HepG2 (cell line): ENCODE data around the gene YY1. TPM values are rescaled to one million over a fixed set of nuclear protein-coding genes. Genes with fewer than 3 reads are reported as not detected.

Experiments
- AGO2 ChIP-seq: fragments of 200-400 bp; formaldehyde crosslinking; optimal IDR thresholded peaks from 2 replicates; pipeline ENCODE3; 2017; ENCODE audit warnings: mild to moderate bottlenecking, low read depth, low read length, moderate library complexity
- CHD4 ChIP-seq: fragments of 200-600 bp; sonication (generic); IDR thresholded peaks from 2 replicates; pipeline ENCODE4 v1.7.0; 2017; ENCODE audit warnings: mild to moderate bottlenecking, low read length, borderline replicate concordance
- FOXM1 ChIP-seq: sonication (generic); formaldehyde crosslinking; IDR thresholded peaks from 2 replicates; pipeline ENCODE4 v1.5.0; 2020; ENCODE audit warnings: missing genetic modification reagents
- HES4 ChIP-seq: sonication (generic); formaldehyde crosslinking; IDR thresholded peaks from 2 replicates; pipeline ENCODE4 v1.9.0; 2021; ENCODE audit warnings: mild to moderate bottlenecking, missing genetic modification reagents, borderline replicate concordance
- IKZF4 ChIP-seq: sonication (generic); formaldehyde crosslinking; IDR thresholded peaks from 2 replicates; pipeline ENCODE4 v1.5.1; 2020; ENCODE audit warnings: borderline replicate concordance, mild to moderate bottlenecking, low read depth, missing genetic modification reagents; ENCODE audit errors: not compliant biosample characterization
- JARID2 ChIP-seq: sonication (generic); formaldehyde crosslinking; IDR thresholded peaks from 2 replicates; pipeline ENCODE4 v1.8.1; 2023; ENCODE audit warnings: missing genetic modification reagents, inconsistent platforms; ENCODE audit not compliant: insufficient replicate concordance
- LCORL ChIP-seq, 2 experiments: fragments of 450-650 bp in 1 of 2; sonication (generic) in 1 of 2; formaldehyde crosslinking in 1 of 2; IDR thresholded peaks; 2 replicates each; pipeline versions ENCODE4 v1.5.0 to v1.6.1; 2017 to 2020; ENCODE audit warnings: antibody characterized with exemption in 1 of 2, missing genetic modification reagents in 1 of 2
- NCOA1 ChIP-seq: sonication (generic); formaldehyde crosslinking; IDR thresholded peaks from 2 replicates; pipeline ENCODE4 v1.9.0; 2021; ENCODE audit warnings: missing genetic modification reagents
- NCOA2 ChIP-seq: sonication (generic); formaldehyde crosslinking; IDR thresholded peaks from 2 replicates; pipeline ENCODE4 v1.8.0; 2022; ENCODE audit warnings: inconsistent platforms
- NFE2L1 ChIP-seq: sonication (generic); formaldehyde crosslinking; IDR thresholded peaks from 2 replicates; pipeline ENCODE4 v1.4.0; 2020; ENCODE audit warnings: missing genetic modification reagents, mild to moderate bottlenecking, borderline replicate concordance
- RAD21 ChIP-seq: fragments of 450-650 bp; formaldehyde crosslinking; IDR thresholded peaks from 2 replicates; pipeline ENCODE4 v1.5.0; 2020; ENCODE audit warnings: mild to moderate bottlenecking
- RARA ChIP-seq: IDR thresholded peaks from 2 replicates; pipeline ENCODE4 v1.6.1; 2016; ENCODE audit warnings: missing genetic modification reagents, missing compliant biosample characterization
- REL ChIP-seq: sonication (generic); formaldehyde crosslinking; conservative IDR thresholded peaks from 2 replicates; pipeline ENCODE4 v1.8.0; 2022; ENCODE audit warnings: mild to moderate bottlenecking, missing genetic modification reagents, moderate library complexity
- RFX5 ChIP-seq: IDR thresholded peaks from 2 replicates; pipeline ENCODE4 v1.6.1; 2011; ENCODE audit warnings: low read depth, low read length, improper control_type of control experiment
- RXRA ChIP-seq: sonication (generic); formaldehyde crosslinking; IDR thresholded peaks from 2 replicates; pipeline ENCODE4 v1.5.1; 2020; ENCODE audit warnings: missing genetic modification reagents
- RXRB ChIP-seq: IDR thresholded peaks from 2 replicates; pipeline ENCODE4 v1.6.1; 2016; ENCODE audit warnings: borderline replicate concordance, missing genetic modification reagents, missing compliant biosample characterization
- SALL1 ChIP-seq: sonication (generic); formaldehyde crosslinking; IDR thresholded peaks from 2 replicates; pipeline ENCODE4 v1.8.0; 2022; ENCODE audit warnings: mild to moderate bottlenecking, missing genetic modification reagents
- SALL2 ChIP-seq: sonication (generic); formaldehyde crosslinking; IDR thresholded peaks from 2 replicates; pipeline ENCODE4 v1.8.1; 2023; ENCODE audit warnings: mild to moderate bottlenecking, missing genetic modification reagents, inconsistent platforms
- SMARCE1 ChIP-seq: fragments of 450-650 bp; IDR thresholded peaks from 2 replicates; pipeline ENCODE4 v1.6.1; 2017; ENCODE audit warnings: borderline replicate concordance
- YY1 ChIP-seq: IDR thresholded peaks from 2 replicates; pipeline ENCODE4 v1.6.1; 2011; ENCODE audit warnings: low read length, low read depth, moderate library complexity, mild to moderate bottlenecking; ENCODE audit not compliant: insufficient read depth, insufficient replicate concordance
- ZNF264 ChIP-seq: sonication (generic); formaldehyde crosslinking; IDR thresholded peaks from 2 replicates; pipeline ENCODE4 v1.4.0; 2020; ENCODE audit warnings: missing genetic modification reagents
- ZNF292 ChIP-seq: sonication (generic); formaldehyde crosslinking; IDR thresholded peaks from 2 replicates; pipeline ENCODE4 v1.8.1; 2022; ENCODE audit warnings: mild to moderate bottlenecking, low read depth, missing genetic modification reagents, borderline replicate concordance
- ZNF333 ChIP-seq: sonication (generic); formaldehyde crosslinking; IDR thresholded peaks from 2 replicates; pipeline ENCODE4 v1.4.0; 2020; ENCODE audit warnings: mild to moderate bottlenecking, missing genetic modification reagents, borderline replicate concordance
- ZNF350 ChIP-seq: sonication (generic); formaldehyde crosslinking; IDR thresholded peaks from 2 replicates; pipeline ENCODE4 v1.4.0; 2020; ENCODE audit warnings: mild to moderate bottlenecking, low read depth, missing genetic modification reagents, borderline replicate concordance
- ZNF570 ChIP-seq: sonication (generic); formaldehyde crosslinking; IDR thresholded peaks from 2 replicates; pipeline ENCODE4 v1.4.0; 2020; ENCODE audit warnings: mild to moderate bottlenecking, missing genetic modification reagents, borderline replicate concordance
- ZNF572 ChIP-seq: sonication (generic); formaldehyde crosslinking; IDR thresholded peaks from 2 replicates; pipeline ENCODE4 v1.5.1; 2020; ENCODE audit warnings: mild to moderate bottlenecking, missing genetic modification reagents
- ZNF605 ChIP-seq: sonication (generic); formaldehyde crosslinking; IDR thresholded peaks from 2 replicates; pipeline ENCODE4 v1.8.0; 2022; ENCODE audit warnings: mild to moderate bottlenecking, missing genetic modification reagents
- ZNF775 ChIP-seq: sonication (generic); formaldehyde crosslinking; IDR thresholded peaks from 2 replicates; pipeline ENCODE4 v1.4.0; 2020; ENCODE audit warnings: missing genetic modification reagents, mild to moderate bottlenecking, moderate library complexity, borderline replicate concordance
- ZNF839 ChIP-seq: sonication (generic); formaldehyde crosslinking; IDR thresholded peaks from 2 replicates; pipeline ENCODE4 v1.4.0; 2020; ENCODE audit warnings: missing genetic modification reagents, mild to moderate bottlenecking, borderline replicate concordance
- polyA plus RNA-seq, 8 experiments: library from polyadenylated mRNA; depleted of rRNA in 3 of 8; stranded (reverse) in 7 of 8; unstranded in 1 of 8; fragments of >200 nt; fragmentation: Illumina TruSeq in 4 of 8; extraction: Trizol in 4 of 8; gene quantifications; 2 replicates each; pipeline versions ENCODE4 v1.2.1 to v1.2.3, GENCODE V29; 2011 to 2016; ENCODE audit warnings: low read depth in 4 of 8, missing spikeins in 1 of 8, mixed read lengths in 1 of 8; ENCODE audit not compliant: insufficient read depth in 1 of 8
- total RNA-seq, 5 experiments: library from RNA; depleted of rRNA; stranded (reverse); fragments of >200 nt; fragmentation: Illumina TruSeq; extraction: Trizol; gene quantifications; 2 replicates each; pipeline ENCODE4 v1.2.3, GENCODE V29; 2016; ENCODE audit warnings: low read depth in 1 of 5
- TF ChIP-seq, protein P1 (sequence below): sonication (generic); formaldehyde crosslinking; IDR thresholded peaks from 2 replicates; pipeline ENCODE4 v1.9.0; 2021; ENCODE audit warnings: missing genetic modification reagents, borderline replicate concordance

Gene YY1
- total and polyA plus RNA-seq, 2 of the 13 experiments (the other 11 are each of a cell fraction or from before 2014, with no cell fraction given), result 29.4 to 68.1 TPM

DNA sequence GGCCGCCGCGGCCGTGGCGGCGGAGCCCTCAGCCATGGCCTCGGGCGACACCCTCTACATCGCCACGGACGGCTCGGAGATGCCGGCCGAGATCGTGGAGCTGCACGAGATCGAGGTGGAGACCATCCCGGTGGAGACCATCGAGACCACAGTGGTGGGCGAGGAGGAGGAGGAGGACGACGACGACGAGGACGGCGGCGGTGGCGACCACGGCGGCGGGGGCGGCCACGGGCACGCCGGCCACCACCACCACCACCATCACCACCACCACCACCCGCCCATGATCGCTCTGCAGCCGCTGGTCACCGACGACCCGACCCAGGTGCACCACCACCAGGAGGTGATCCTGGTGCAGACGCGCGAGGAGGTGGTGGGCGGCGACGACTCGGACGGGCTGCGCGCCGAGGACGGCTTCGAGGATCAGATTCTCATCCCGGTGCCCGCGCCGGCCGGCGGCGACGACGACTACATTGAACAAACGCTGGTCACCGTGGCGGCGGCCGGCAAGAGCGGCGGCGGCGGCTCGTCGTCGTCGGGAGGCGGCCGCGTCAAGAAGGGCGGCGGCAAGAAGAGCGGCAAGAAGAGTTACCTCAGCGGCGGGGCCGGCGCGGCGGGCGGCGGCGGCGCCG lies 381 bp downstream of the YY1 start (continued):
- TF ChIP-seq ZNF775 (CRISPR knock-in tag) (no peak), ZNF333 (CRISPR knock-in tag) (no peak), HES4 (CRISPR knock-in tag) (peak; percentile 60; the same call in 1 of the 2 replicates), SALL1 (CRISPR knock-in tag) (peak; percentile 25; the same call in 1 of the 2 replicates), IKZF4 (no peak), ZNF264 (no peak), RFX5 (no peak), ZNF605 (no peak), ZNF350 (CRISPR knock-in tag) (no peak), YY1 (no peak), SALL2 (no peak), REL (CRISPR knock-in tag) (0 out of 2 replicates have a peak, but pooled peaks have one; percentile 61), NCOA1 (CRISPR knock-in tag) (no peak), NFE2L1 (CRISPR knock-in tag) (no peak), FOXM1 (no peak), SMARCE1 (no peak), ZNF839 (CRISPR knock-in tag) (0 out of 2 replicates have a peak, but pooled peaks have one; percentile 46), RXRB (CRISPR knock-in tag) (no peak), JARID2 (CRISPR knock-in tag) (no peak), RARA (CRISPR knock-in tag) (no peak), LCORL (IDR thresholded peaks at IDR 0.05) (no peak), LCORL (CRISPR knock-in tag; IDR thresholded peaks at IDR 0.05) (no peak), RAD21 (CRISPR knock-in tag) (no peak), NCOA2 (CRISPR knock-in tag) (no peak), AGO2 (peak; percentile 93), ZNF570 (CRISPR knock-in tag) (no peak), RXRA (CRISPR knock-in tag) (peak; percentile 59; the same call in 1 of the 2 replicates), ZNF292 (CRISPR knock-in tag) (no peak), ZNF572 (CRISPR knock-in tag) (0 out of 2 replicates have a peak, but pooled peaks have one; percentile 23), CHD4 (no peak)
- TF ChIP-seq, protein P1, sequence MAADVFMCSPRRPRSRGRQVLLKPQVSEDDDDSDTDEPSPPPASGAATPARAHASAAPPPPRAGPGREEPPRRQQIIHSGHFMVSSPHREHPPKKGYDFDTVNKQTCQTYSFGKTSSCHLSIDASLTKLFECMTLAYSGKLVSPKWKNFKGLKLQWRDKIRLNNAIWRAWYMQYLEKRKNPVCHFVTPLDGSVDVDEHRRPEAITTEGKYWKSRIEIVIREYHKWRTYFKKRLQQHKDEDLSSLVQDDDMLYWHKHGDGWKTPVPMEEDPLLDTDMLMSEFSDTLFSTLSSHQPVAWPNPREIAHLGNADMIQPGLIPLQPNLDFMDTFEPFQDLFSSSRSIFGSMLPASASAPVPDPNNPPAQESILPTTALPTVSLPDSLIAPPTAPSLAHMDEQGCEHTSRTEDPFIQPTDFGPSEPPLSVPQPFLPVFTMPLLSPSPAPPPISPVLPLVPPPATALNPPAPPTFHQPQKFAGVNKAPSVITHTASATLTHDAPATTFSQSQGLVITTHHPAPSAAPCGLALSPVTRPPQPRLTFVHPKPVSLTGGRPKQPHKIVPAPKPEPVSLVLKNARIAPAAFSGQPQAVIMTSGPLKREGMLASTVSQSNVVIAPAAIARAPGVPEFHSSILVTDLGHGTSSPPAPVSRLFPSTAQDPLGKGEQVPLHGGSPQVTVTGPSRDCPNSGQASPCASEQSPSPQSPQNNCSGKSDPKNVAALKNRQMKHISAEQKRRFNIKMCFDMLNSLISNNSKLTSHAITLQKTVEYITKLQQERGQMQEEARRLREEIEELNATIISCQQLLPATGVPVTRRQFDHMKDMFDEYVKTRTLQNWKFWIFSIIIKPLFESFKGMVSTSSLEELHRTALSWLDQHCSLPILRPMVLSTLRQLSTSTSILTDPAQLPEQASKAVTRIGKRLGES (CRISPR knock-in tag), result no peak
